Fibroblast of pulmonary artery (primary cell): ENCODE measurements around the gene ITGB4.

Experiments
- DNase-seq: peaks from one replicate; pipeline ENCODE4 v3.0.0-alpha.2; 2010; ENCODE audit warnings: low read depth
- H3K4me3 ChIP-seq: replicated peaks from 2 replicates; pipeline ENCODE4 v1.5.1; 2011; ENCODE audit warnings: low read depth, mild to moderate bottlenecking, control low read depth, low read length, moderate library complexity
- TF ChIP-seq, protein P1 (sequence below): IDR thresholded peaks from 2 replicates; pipeline ENCODE4 v1.5.1; 2011; ENCODE audit warnings: mild to moderate bottlenecking, control low read depth, low read length, inconsistent platforms; ENCODE audit errors: missing control alignments

Gene ITGB4

DNA sequence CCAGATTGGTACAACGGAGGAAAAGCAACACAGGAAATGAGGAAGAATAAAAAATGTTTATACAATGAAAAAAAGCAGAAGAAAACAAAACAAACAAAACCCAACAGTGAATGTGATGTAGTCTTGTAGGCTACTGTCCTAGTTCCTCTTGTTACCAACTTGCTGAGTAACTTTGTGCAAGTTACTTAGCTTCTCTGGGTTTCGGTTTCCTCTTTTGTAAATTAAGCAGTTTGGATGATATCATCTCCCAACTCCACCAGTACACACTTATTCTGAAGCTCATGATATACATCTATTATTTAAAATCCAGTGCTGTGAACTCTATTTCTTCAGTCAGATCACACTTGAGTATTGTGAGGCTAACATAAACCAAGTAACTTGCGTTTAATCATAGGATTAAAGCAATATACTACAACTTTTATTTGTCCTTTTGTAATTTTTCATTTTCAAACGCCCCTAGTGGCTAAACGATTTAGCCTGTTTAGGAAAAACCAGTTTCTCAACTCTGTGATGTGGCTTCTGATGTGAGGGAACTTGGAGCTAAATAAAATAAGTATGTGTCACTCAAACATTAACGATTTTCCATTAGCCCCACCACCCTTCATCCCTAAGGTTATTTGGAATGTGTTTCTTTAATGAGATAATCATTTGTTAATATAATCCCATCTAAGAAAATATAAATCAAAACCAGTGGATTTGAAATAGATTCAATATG is 62.0 kb downstream of the ITGB4 start:
- peak; percentile 76 for DNase-seq
- TF ChIP-seq, protein P1, sequence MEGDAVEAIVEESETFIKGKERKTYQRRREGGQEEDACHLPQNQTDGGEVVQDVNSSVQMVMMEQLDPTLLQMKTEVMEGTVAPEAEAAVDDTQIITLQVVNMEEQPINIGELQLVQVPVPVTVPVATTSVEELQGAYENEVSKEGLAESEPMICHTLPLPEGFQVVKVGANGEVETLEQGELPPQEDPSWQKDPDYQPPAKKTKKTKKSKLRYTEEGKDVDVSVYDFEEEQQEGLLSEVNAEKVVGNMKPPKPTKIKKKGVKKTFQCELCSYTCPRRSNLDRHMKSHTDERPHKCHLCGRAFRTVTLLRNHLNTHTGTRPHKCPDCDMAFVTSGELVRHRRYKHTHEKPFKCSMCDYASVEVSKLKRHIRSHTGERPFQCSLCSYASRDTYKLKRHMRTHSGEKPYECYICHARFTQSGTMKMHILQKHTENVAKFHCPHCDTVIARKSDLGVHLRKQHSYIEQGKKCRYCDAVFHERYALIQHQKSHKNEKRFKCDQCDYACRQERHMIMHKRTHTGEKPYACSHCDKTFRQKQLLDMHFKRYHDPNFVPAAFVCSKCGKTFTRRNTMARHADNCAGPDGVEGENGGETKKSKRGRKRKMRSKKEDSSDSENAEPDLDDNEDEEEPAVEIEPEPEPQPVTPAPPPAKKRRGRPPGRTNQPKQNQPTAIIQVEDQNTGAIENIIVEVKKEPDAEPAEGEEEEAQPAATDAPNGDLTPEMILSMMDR: peak; percentile 76
- H3K4me3 ChIP-seq: no peak overlapping the region

DNA sequence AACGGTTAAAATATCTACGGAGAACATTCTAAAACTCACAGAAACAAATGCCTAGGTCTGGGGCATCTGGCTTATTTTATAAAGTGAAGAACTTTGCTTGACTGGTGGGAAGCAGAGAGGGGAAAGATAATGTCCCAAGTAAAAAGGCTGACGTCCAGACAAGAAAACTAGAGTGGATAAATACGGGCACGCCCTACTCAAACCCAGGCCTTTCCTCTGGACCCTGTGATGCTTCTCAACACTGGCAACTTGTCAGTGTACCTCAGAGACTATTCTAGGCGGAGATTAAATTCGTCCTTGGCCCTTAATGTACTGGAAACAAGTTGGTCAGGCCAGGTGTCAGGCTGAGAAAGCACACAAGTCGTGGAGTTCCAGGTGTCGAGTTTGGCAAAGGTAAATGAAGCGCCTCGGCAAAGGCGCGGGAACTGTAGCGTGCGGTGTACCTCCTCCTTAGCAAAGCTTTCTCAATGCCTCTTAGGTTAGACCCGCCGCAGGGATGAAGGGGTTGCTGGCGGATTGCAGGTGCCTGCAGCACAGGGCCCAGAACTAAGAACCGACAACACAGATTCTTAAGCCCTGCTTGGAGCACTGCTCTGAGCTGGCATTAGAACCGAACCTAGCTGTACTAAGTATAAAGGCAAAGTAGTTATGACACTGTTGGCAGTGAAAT is 62.7 kb downstream of the ITGB4 start:
- DNase-seq: no peak
- TF ChIP-seq, protein P1: no peak
- H3K4me3 ChIP-seq: peak overlapping the region; percentile 72

GRCh38 chr17:75784473-75785015 is 63.3 kb downstream of the ITGB4 start, which contains the start of gene UNK:
Gene UNK (plus strand): TSS chr17:75784806. CDS start chr17:75784881, 75 bp downstream.
- TF ChIP-seq, protein P1: no peak
- H3K4me3 ChIP-seq: peak within 1 kb of the TSS; percentile 72
- DNase-seq: peak; percentile 100

DNA sequence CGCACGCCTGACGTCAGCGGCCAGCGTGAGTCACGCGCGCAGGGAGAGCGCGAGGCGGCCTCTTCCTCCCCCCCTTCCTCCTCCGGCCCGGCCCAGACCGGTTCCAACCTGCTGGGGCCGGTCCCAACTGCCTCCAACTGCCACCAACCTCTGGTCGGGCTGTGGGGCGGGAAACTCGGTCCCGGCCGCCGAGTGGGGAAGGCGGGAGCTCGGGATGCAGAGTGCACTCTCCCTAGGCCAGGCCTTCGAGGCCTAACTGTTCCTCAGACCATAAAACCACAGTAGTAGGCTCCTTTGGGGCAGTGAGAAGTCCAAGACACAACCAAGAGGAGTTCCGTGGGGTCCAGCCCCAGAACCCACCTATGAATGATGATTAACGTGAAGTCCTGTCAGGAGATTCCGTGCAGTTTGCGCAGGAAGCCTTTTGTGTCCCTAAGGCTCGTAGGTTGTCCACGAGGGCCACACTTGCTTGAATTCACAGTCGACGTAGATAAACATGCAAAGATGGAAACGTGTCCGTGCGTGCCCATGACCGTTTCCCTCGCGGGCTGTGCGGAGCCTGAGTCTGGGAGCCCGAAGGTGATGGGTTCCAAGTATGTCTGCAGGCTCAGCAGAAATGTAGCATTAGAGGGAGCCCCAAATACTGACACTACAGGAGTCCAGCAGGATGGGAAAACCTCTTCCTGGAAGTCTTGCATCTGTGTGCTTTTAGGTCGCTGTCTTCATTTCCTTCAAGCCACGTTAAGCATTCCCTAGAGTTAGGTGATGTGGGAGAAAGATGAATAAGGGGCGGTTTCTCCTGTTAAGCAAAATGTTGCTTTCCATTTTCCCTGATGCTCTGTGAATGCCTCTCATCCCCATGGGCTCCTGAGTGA is 64.0 kb downstream of the ITGB4 start:
- TF ChIP-seq, protein P1: no peak
- H3K4me3 ChIP-seq: peak overlapping the region; percentile 72
- peak; percentile 95 for DNase-seq

DNA sequence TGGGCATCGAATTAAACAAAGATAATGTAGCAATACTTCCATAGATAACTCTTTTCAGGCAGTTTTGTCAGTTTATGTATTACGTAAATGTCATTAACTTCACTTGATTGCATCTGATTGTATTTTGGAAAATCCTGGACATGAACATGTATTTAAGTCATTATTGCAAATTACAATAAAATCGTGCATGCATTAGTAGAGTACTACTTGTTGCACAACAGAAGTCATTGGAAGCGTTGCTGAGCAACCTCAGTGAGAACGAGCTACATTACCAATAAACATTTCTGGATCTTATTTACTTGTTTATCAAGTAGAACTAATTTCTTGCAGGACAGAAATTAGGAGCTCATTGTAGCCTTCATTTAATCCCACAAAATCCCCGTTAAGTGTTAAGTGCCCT is 70.0 kb downstream of the ITGB4 start:
- TF ChIP-seq, protein P1: no peak
- no peak overlapping the region for H3K4me3 ChIP-seq
- DNase-seq: no peak

DNA sequence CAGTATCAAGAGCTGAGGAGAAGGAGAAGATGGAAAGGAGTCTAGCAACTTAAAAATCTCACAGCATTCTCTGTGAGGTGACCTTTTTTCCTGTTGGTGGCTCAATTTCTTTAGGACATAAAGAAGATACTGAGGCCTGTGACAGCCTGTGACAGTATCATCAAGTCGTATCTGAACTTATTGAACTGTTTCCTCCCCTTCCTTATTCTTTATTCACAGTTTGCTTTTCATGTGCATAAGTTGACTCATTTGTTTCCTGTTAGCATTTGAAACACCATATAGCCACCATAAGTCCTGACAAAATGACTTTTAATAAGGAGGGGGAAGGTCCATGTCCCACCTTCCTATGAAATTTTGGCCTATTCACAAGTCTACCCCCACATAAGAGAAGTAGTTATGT is 72.2 kb downstream of the ITGB4 start:
- TF ChIP-seq, protein P1: no peak
- H3K4me3 ChIP-seq: no peak overlapping the region
- no peak for DNase-seq
